ENCODE results near the gene NPR1. TPM values are rescaled to one million over a fixed set of nuclear protein-coding genes. Genes with fewer than 3 reads are reported as not detected.

Gene NPR1
- total and polyA plus RNA-seq, 2 of the 13 experiments (the other 11 are each of a cell fraction or from before 2014, with no cell fraction given) = not detected

DNA sequence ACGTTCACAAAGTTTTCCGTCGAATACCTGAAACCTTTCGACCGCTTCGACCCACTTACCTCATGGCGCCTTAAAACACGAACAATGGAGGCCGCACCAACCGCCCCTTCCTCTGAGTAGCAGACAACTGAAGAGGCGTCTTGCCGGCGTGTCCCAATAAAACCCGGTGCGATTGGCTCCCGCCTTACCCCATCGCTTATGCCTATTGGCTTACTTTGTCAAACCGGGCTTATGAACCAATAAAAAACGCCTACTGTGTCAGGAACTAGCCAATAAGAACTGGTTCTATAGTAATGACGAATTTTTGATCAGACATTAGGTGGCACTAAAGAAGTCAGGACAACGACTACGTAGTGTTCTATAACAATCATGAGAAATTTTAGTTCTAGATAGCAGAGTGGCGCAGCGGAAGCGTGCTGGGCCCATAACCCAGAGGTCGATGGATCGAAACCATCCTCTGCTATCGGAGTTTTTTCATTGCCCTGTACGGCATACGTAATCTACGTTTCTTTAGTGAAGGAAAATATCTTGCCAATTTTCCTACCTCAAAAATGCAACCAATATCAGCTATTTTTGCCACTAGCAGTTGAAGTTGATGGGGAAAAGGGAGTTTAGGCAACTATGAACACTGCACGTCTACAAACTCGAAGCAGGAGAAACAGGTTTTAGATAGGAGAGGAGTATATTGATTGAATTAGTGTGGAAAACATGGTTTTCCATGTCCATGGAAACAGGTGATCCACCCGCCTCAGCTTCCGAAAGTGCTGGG lies 7.4 kb upstream of the NPR1 start, which contains the start of gene ILF2 (continued):
- TF ChIP-seq ZNF598 (CRISPR knock-in tag; IDR thresholded peaks at IDR 0.05; ENCODE audit: borderline replicate concordance) (0 out of 2 replicates have a peak, but pooled peaks have one; percentile 59), RORA (CRISPR knock-in tag; IDR thresholded peaks at IDR 0.05) (no peak), NR2F6 (IDR thresholded peaks at IDR 0.05) (0 out of 2 replicates have a peak, but pooled peaks have one; percentile 38), NR2F6 (CRISPR knock-in tag; IDR thresholded peaks at IDR 0.05) (peak; percentile 6; the same call in 1 of the 2 replicates), BCLAF1 (IDR thresholded peaks at IDR 0.05) (no peak), ZNF777 (CRISPR knock-in tag; IDR thresholded peaks at IDR 0.05) (no peak), KMT2B (CRISPR knock-in tag; IDR thresholded peaks at IDR 0.05) (peak; percentile 73), THYN1 (CRISPR knock-in tag; IDR thresholded peaks at IDR 0.05; ENCODE audit: borderline replicate concordance, low read depth) (no peak), MLLT10 (CRISPR knock-in tag; IDR thresholded peaks at IDR 0.05) (no peak), SMAD9 (CRISPR knock-in tag; IDR thresholded peaks at IDR 0.05) (no peak), ZNF75D (CRISPR knock-in tag; IDR thresholded peaks at IDR 0.05; ENCODE audit: borderline replicate concordance) (0 out of 2 replicates have a peak, but pooled peaks have one; percentile 38), ZNF546 (CRISPR knock-in tag; conservative IDR thresholded peaks at IDR 0.05) (no peak), ZBTB21 (CRISPR knock-in tag; IDR thresholded peaks at IDR 0.05) (peak; percentile 47; the same call in 1 of the 2 replicates), ZBTB20 (CRISPR knock-in tag; IDR thresholded peaks at IDR 0.05; ENCODE audit: borderline replicate concordance, low read depth) (no peak), ZNF431 (CRISPR knock-in tag; IDR thresholded peaks at IDR 0.05; ENCODE audit: borderline replicate concordance, low read depth) (no peak), ZBTB7A (CRISPR knock-in tag; IDR thresholded peaks at IDR 0.05) (no peak), KLF16 (CRISPR knock-in tag; IDR thresholded peaks at IDR 0.05) (peak in 1 of 2 experiments; percentile 38; a peak in 1 of 4 replicates), MXD3 (CRISPR knock-in tag; IDR thresholded peaks at IDR 0.05) (no peak), ZNF569 (CRISPR knock-in tag; IDR thresholded peaks at IDR 0.05; ENCODE audit: borderline replicate concordance) (no peak), ZFP62 (CRISPR knock-in tag; IDR thresholded peaks at IDR 0.05) (no peak), ZHX1 (CRISPR knock-in tag; IDR thresholded peaks at IDR 0.05; ENCODE audit: low read depth) (no peak), SRSF9 (IDR thresholded peaks at IDR 0.05; ENCODE audit: borderline replicate concordance, insufficient read depth, low read depth, low read length, poor library complexity, severe bottlenecking) (no peak), PRPF4 (IDR thresholded peaks at IDR 0.05; ENCODE audit: low read depth, low read length, poor library complexity, severe bottlenecking) (no peak), ZNF558 (CRISPR knock-in tag; IDR thresholded peaks at IDR 0.05; ENCODE audit: borderline replicate concordance) (0 out of 2 replicates have a peak, but pooled peaks have one; percentile 64), ZNF383 (CRISPR knock-in tag; IDR thresholded peaks at IDR 0.05; ENCODE audit: borderline replicate concordance) (no peak)

Data from HepG2 (cell line).